ENCODE measurements around the gene SALL3. TPM values are rescaled to one million over a fixed set of nuclear protein-coding genes. Genes with fewer than 3 reads are reported as not detected.

The SALL3 gene
- total RNA-seq, 1 donor from 2014 or later: not detected

- no peak for DNase-seq (ENCODE audit: low spot score)
- no peaks in the 10 kb centered on the region for H3K4me1 Mint-ChIP-seq (ENCODE audit: low read depth)
- H3K9me3 Mint-ChIP-seq (ENCODE audit: low read depth): no peaks in the 10 kb centered on the region
- peaks cover 67% of the 10 kb centered on the region for H3K27me3 Mint-ChIP-seq (ENCODE audit: low read depth)
- TF ChIP-seq CTCF (IDR thresholded peaks at IDR 0.05): peak; percentile 14
- H3K36me3 Mint-ChIP-seq (ENCODE audit: low read depth): peaks cover 4% of the 10 kb centered on the region
- no peak overlapping the region for H3K4me3 Mint-ChIP-seq (ENCODE audit: unreplicated experiment)
- H3K27ac Mint-ChIP-seq (ENCODE audit: unreplicated experiment): no peak overlapping the region
Measured at GRCh38 chr18:78984941-78985784, 5.5 kb downstream of the SALL3 start.

GRCh38 chr18:78986018-78986481, 6.4 kb downstream of the SALL3 start:
- no peaks in the 10 kb centered on the region for H3K9me3 Mint-ChIP-seq (ENCODE audit: low read depth)
- H3K27me3 Mint-ChIP-seq (ENCODE audit: low read depth): peaks cover 75% of the 10 kb centered on the region
- no peak overlapping the region for H3K27ac Mint-ChIP-seq (ENCODE audit: unreplicated experiment)
- TF ChIP-seq CTCF (IDR thresholded peaks at IDR 0.05): peak; percentile 76
- H3K4me3 Mint-ChIP-seq (ENCODE audit: unreplicated experiment): no peak overlapping the region
- DNase-seq (ENCODE audit: low spot score): no peak
- H3K4me1 Mint-ChIP-seq (ENCODE audit: low read depth): no peaks in the 10 kb centered on the region
- H3K36me3 Mint-ChIP-seq (ENCODE audit: low read depth): peaks cover 4% of the 10 kb centered on the region

- no peak for TF ChIP-seq CTCF (IDR thresholded peaks at IDR 0.05)
- Mint-ChIP-seq H3K36me3 (ENCODE audit: low read depth) (no peaks in the 10 kb centered on the region), H3K27me3 (ENCODE audit: low read depth) (peaks cover 41% of the 10 kb centered on the region), H3K27ac (ENCODE audit: unreplicated experiment) (no peak overlapping the region), H3K9me3 (ENCODE audit: low read depth) (no peaks in the 10 kb centered on the region), H3K4me3 (ENCODE audit: unreplicated experiment) (no peak overlapping the region), H3K4me1 (ENCODE audit: low read depth) (no peaks in the 10 kb centered on the region)
- no peak for DNase-seq (ENCODE audit: low spot score)
Measured at GRCh38 chr18:78991446-78991845, 11.8 kb downstream of the SALL3 start.

GRCh38 chr18:78992041-78993011, 12.7 kb downstream of the SALL3 start:
- no peak overlapping the region for H3K4me3 Mint-ChIP-seq (ENCODE audit: unreplicated experiment)
- H3K9me3 Mint-ChIP-seq (ENCODE audit: low read depth): no peaks in the 10 kb centered on the region
- H3K27me3 Mint-ChIP-seq (ENCODE audit: low read depth): peaks cover 39% of the 10 kb centered on the region
- TF ChIP-seq CTCF (IDR thresholded peaks at IDR 0.05): no peak
- no peak for DNase-seq (ENCODE audit: low spot score)
- no peaks in the 10 kb centered on the region for H3K4me1 Mint-ChIP-seq (ENCODE audit: low read depth)
- no peak overlapping the region for H3K27ac Mint-ChIP-seq (ENCODE audit: unreplicated experiment)
- H3K36me3 Mint-ChIP-seq (ENCODE audit: low read depth): no peaks in the 10 kb centered on the region
